ENCODE measurements around the gene EIF4E2.

GRCh38 chr2:232535761-232536530 is 14.5 kb upstream of the EIF4E2 start:
- no peak for TF ChIP-seq CREB5 (CRISPR knock-in tag; IDR thresholded peaks at IDR 0.05; ENCODE audit: low read depth)
- TF ChIP-seq ZFP30 (CRISPR knock-in tag; IDR thresholded peaks at IDR 0.05): no peak
- no peak for TF ChIP-seq ARNTL (CRISPR knock-in tag; IDR thresholded peaks at IDR 0.05; ENCODE audit: borderline replicate concordance, low read depth)
- no peak for TF ChIP-seq ZFP3 (CRISPR knock-in tag; IDR thresholded peaks at IDR 0.05)
- no peak for TF ChIP-seq PATZ1 (CRISPR knock-in tag; IDR thresholded peaks at IDR 0.05; ENCODE audit: borderline replicate concordance)
- no peak for TF ChIP-seq ZNF8 (CRISPR knock-in tag; IDR thresholded peaks at IDR 0.05)
- no peak for TF ChIP-seq CSRNP3 (CRISPR knock-in tag; IDR thresholded peaks at IDR 0.05)
- no peak for TF ChIP-seq RARB (CRISPR knock-in tag; IDR thresholded peaks at IDR 0.05)
- no peak for TF ChIP-seq ESRRG (CRISPR knock-in tag; IDR thresholded peaks at IDR 0.05)
- TF ChIP-seq TOX (CRISPR knock-in tag; IDR thresholded peaks at IDR 0.05; ENCODE audit: borderline replicate concordance): no peak
